Mucosa of descending colon (tissue), 3 donors: Measurements from ENCODE around the gene SSBP3. TPM values are rescaled to one million over a fixed set of nuclear protein-coding genes. Genes with fewer than 3 reads are reported as not detected.
A peak's percentile ranks its signal among the peaks of the same experiment; 100 is the strongest.
"Not testable (repeated sequence)": the region's sequence is repeated elsewhere in the genome, so short reads cannot be mapped to it uniquely, and the experiment has no call there.

Experiments
- ATAC-seq: fragments of 200-7000 bp; cut with Tn5 transposase; one replicate; pipeline ENCODE4 v1.9.1; 2020; ENCODE audit warnings: mild to moderate bottlenecking, moderate library complexity
- DNase-seq, 3 donors: peaks; one replicate each; pipeline ENCODE4 v3.0.0-alpha.2; 2020
- H3K36me3 ChIP-seq: fragments of 200-600 bp; one replicate; pipeline ENCODE4 v1.8.0; 2021; ENCODE audit warnings: low read depth, mild to moderate bottlenecking
- H3K4me1 ChIP-seq: fragments of 200-600 bp; one replicate; pipeline ENCODE4 v1.8.0; 2021; ENCODE audit warnings: low read depth, mild to moderate bottlenecking
- H3K4me3 ChIP-seq: fragments of 200-600 bp; one replicate; pipeline ENCODE4 v1.8.0; 2021; ENCODE audit warnings: mild to moderate bottlenecking
- H3K9me3 ChIP-seq: fragments of 200-600 bp; one replicate; pipeline ENCODE4 v1.8.0; 2021; ENCODE audit warnings: mild to moderate bottlenecking
- CTCF ChIP-seq: fragments of 200-600 bp; IDR thresholded peaks from one replicate; pipeline ENCODE4 v1.8.0; 2022; ENCODE audit warnings: antibody characterized with exemption, mild to moderate bottlenecking
- intact Hi-C, 2 donors: fragments of 100-400 bp; cut with DNase I in 1 of 2; cut with micrococcal nuclease in 1 of 2; formaldehyde crosslinking; loops; one replicate each; pipeline versions ENCODE4 v1.11.0 to v1.11.1; 2022; cut with DNase I, micrococcal nuclease
- total RNA-seq, 3 donors: library from RNA; stranded (reverse); fragmentation: NEBNext Ultra II Directional in 2 of 3; extraction: Animal tissue kit (Norgen Biotek cat#: 25700) in 2 of 3; gene quantifications; one replicate each; pipeline versions ENCODE4 v1.2.1 to v1.2.4, GENCODE V29; 2021 to 2023
- donor health status: DM: no; HTN: no; CAD: no; lungs with moderate emphysema.
- donor health status: DM: no; HTN: no; CAD: no.
- donor health status: DM: no; HTN: yes; CAD: no.

SSBP3 gene
- total RNA-seq, 3 donors from 2014 or later = 77.8 to 85.1 (median 82.0) TPM

GRCh38 chr1:54212872-54213271, 193.3 kb downstream of the SSBP3 start:
- ATAC-seq (no peak), DNase-seq (no peak)
- no peak for TF ChIP-seq CTCF
- Histone ChIP-seq H3K9me3 (no peaks in the 10 kb centered on the region), H3K4me3 (no peak overlapping the region), H3K4me1 (no peaks in the 10 kb centered on the region), H3K36me3 (peaks cover 14% of the 10 kb centered on the region)
- intact Hi-C loops = no loop called here

GRCh38 chr1:54207896-54208295, 198.3 kb downstream of the SSBP3 start:
- intact Hi-C loops, ATAC-seq: not testable (repeated sequence)
- H3K36me3 ChIP-seq = peaks cover 11% of the 10 kb centered on the region

GRCh38 chr1:54207287-54207686, 198.9 kb downstream of the SSBP3 start:
- DNase-seq (no peak), ATAC-seq (no peak)
- intact Hi-C loops = no loop called here
- Histone ChIP-seq H3K9me3 (no peaks in the 10 kb centered on the region), H3K4me1 (no peaks in the 10 kb centered on the region), H3K36me3 (peaks cover 11% of the 10 kb centered on the region), H3K4me3 (no peak overlapping the region)
- no peak for TF ChIP-seq CTCF

More at GRCh38 chr1:54207896-54208295, 198.3 kb downstream of the SSBP3 start:
- not testable (repeated sequence) for DNase-seq, H3K9me3 ChIP-seq, H3K4me3 ChIP-seq, H3K4me1 ChIP-seq

- Histone ChIP-seq H3K9me3 (no peaks in the 10 kb centered on the region), H3K36me3 (peaks cover 11% of the 10 kb centered on the region), H3K4me3 (no peak overlapping the region), H3K4me1 (peaks cover 12% of the 10 kb centered on the region)
- no peak for ATAC-seq
- intact Hi-C loops = no loop called here
- no peak for TF ChIP-seq CTCF
- no peak for DNase-seq
These were observed 202.0 kb downstream of the SSBP3 start for GRCh38 chr1:54204199-54204598.

- H3K36me3 ChIP-seq = peaks cover 5% of the 10 kb centered on the region
- intact Hi-C loops = no loop called here
These were observed 205.6 kb downstream of the SSBP3 start for GRCh38 chr1:54200519-54200997.

More at GRCh38 chr1:54200519-54200997, 205.6 kb downstream of the SSBP3 start:
- H3K9me3 ChIP-seq = no peaks in the 10 kb centered on the region
- no peak for TF ChIP-seq CTCF
- peak overlapping the region; percentile 81 for H3K4me3 ChIP-seq
- peaks cover 16% of the 10 kb centered on the region for H3K4me1 ChIP-seq
- DNase-seq = no peak
- peak; percentile 4 for ATAC-seq
